ENCODE data around the gene TRDN.
"Not testable (repeated sequence)": the region's sequence is repeated elsewhere in the genome, so short reads cannot be mapped to it uniquely, and the experiment has no call there.

The TRDN gene

DNA sequence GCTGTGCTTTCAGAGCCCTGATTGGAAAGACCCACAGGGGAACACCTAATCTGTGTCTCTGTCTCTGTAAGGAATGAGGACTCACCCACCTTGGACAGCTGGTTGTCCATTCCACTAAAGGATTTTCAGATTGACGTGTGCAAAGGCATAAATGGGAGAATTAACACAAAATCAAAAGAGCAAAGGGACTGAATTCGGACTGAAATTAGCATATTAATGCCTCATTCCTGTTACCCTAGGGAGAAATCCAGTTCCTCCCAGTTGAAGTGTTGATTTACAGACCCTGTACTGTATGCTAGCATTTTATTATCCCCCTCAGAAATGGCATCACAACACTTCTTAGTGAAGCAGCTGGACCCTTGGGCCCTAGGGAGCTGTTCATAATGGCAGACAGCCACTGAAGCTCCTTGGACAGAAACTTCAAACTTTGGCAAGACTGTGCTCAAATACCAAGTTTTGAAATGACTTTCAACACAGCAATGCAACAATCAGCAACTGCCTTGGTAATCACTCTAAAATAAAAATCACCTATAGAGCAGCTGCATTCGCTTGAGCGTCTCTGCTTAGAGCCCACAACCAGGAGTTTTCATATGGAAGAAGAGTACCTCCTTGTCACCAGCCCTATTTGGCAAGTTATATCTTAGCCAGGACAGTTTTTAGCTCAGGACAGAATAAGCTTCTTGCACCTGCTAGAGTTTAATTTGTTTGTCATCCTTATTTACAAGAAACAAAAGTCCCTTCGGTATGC, 118.1 kb downstream of the TRDN start:
- FAIRE-seq, result no peak
- DNase-seq (ENCODE audit: insufficient read length, low spot score), result no peak

DNA sequence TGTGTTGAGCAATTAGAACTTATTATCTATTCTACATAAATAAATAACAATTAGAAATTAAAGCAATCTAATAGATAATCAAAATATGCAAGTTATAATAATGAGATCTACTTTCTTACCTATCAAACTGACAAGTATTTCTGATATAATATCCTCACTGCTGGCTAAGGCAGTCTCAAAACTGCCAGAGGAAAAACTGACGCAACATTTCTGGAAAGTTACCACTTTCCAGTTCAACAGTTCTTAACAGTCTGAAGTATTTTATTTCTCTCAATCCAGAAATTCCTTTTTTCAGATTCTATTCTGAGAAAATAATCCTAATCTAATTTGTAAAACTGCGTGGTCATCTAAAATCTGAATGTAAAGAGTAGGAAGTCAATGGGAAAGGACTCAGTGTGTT, 121.0 kb downstream of the TRDN start:
- no peak for FAIRE-seq

GRCh38 chr6:123509112-123509511, 127.6 kb downstream of the TRDN start:
- DNase-seq (ENCODE audit: insufficient read length, low spot score) (no peak), FAIRE-seq (no peak)

More for the DNA sequence above, 121.0 kb downstream of the TRDN start:
- no peak for DNase-seq (ENCODE audit: insufficient read length, low spot score)

- FAIRE-seq, result no peak
These were observed 128.5 kb downstream of the TRDN start for GRCh38 chr6:123508290-123508689.

GRCh38 chr6:123507582-123507981, 129.2 kb downstream of the TRDN start:
- no peak for DNase-seq (ENCODE audit: insufficient read length, low spot score)
- FAIRE-seq, result no peak

More at GRCh38 chr6:123508290-123508689, 128.5 kb downstream of the TRDN start:
- no peak for DNase-seq (ENCODE audit: insufficient read length, low spot score)

DNA sequence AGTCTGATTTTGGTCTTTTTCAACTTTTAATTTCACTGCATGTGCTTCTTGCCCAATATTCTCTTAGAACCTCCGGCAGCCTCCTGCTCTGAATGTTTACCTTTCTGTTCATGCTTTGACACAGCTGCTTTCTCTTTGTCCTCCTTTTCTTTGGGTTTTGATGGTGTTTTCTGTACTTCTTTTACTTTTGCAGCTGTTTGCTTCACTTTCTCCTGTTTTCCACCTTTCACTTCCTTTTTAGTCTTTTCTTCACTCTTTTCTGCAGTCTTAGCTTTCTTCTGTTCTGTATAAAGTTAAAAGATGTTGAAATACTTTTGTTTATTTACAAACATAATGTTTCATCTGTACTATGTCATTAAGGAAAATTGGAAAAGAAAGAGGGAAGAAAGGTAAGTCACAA, 133.1 kb downstream of the TRDN start:
- no peak for FAIRE-seq
- no peak for DNase-seq (ENCODE audit: insufficient read length, low spot score)

DNA sequence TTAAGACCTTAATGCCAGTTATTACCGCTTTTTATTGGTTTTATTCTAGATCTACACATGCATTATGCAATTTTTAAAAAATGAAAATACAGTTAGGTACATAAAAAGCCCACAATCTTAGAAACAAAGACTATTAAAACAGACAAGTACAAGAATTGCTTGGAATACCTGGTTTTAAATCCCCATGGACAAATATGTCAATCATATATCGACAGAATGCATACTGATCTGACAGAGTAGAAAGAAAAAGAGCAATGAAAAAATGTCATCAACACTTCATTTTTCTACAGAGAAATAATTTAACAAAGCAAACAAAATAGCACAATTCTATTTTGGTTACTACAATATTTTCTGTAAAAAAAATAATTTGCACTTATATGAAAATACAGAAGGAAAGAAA, 139.7 kb downstream of the TRDN start:
- FAIRE-seq (no peak), DNase-seq (ENCODE audit: insufficient read length, low spot score) (no peak)

DNA sequence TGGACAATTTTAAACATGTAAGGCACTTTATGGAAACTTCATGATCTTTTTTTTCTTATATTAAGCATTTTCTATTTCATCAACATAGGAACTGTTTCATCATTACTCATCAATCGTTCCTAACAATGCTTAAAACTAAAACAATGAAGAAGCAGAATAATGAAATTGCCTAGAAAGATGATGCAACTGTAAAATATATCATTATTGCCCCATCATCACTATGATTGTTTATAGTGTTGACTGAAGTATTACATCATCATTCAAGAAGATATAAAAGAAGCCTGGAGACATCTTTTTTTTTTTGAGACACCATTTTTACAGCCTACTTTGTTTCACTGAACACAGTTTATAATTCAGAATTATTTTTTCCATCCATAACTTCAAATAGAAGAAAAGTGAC, 147.2 kb downstream of the TRDN start:
- no peak for FAIRE-seq

DNA sequence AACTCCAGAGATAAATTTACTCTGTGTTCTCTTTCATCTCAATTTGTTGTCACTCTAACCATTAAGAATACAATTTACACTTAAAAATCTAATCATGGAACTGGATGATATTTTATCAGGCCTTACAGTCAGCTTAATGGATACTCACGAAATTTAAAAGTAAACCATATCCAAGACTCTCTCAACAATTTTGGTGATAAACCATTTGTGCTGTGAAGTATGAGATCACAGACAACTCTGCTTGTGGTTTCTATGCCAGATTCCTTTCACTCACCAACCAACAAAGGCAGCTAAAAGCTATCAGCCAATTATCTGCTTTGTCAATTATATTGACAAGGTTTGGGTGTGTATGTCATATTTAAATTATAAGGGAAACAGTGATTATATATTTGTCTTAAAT, 155.8 kb downstream of the TRDN start:
- no peak for FAIRE-seq
- no peak for DNase-seq (ENCODE audit: insufficient read length, low spot score)

More for the DNA sequence above, 147.2 kb downstream of the TRDN start:
- DNase-seq (ENCODE audit: insufficient read length, low spot score), result no peak

GRCh38 chr6:123472025-123472702, 164.6 kb downstream of the TRDN start:
- not testable (repeated sequence) for FAIRE-seq; DNase-seq (ENCODE audit: insufficient read length, low spot score)

DNA sequence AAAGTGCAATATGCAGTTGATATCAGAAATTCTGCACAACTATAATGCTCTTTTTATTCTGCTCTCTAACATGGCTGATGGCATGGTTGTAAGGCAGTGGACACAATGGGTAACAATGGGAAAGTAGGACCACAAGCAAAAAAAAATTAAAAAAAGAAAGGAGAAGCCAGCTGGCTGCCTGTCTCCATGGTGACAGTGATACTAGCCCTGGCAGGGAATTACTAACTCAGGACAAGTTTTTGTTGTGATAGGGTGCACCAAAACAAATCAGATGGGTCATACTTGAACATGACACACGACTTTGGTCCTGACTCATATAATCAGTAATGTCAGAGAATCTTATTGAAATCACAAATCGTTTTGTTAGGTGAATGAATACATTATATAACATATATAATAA, 169.4 kb downstream of the TRDN start:
- FAIRE-seq, result no peak
- no peak for DNase-seq (ENCODE audit: insufficient read length, low spot score)

DNA sequence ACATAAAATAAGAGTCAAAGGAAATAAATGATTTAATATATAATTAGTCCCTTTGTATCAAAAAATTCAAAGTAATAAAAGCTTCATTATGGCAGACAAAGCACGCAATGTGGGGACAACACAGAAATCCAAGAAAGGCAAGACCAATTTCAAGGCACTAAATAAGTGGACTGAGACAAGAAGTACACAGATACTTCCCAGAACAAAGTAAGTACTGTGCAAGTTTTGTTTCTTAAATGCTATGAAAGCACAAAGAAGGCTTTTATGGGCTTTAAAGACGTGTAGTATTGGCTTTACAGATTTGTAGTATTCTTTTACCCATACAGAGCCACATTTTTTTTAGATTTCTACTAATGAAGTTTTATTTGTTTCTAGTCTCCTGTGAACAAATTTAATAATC, 174.6 kb downstream of the TRDN start:
- DNase-seq (ENCODE audit: insufficient read length, low spot score) (no peak), FAIRE-seq (no peak)

DNA sequence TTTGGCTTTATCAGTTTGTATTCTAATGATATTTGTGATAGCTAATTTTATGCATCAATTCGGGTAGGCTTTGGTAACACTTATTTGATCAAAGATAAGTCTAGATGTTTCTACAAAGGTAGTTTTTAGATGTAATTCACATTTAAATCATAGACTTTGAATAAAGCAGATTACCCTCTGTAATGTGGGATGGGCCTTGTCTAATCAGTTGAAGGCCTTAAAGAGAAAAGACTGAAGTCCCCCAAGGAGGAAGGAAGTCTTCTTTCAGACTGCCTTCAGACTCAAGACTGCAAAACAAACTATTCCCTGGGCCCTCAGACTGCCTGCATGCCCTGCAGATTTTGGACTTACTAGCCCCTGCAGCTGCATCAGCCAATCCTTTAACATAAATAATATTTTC, 178.5 kb downstream of the TRDN start:
- no peak for DNase-seq (ENCODE audit: insufficient read length, low spot score)
- no peak for FAIRE-seq

- FAIRE-seq, result no peak
- no peak for DNase-seq (ENCODE audit: insufficient read length, low spot score)
These were observed 179.9 kb downstream of the TRDN start for GRCh38 chr6:123456836-123457235.

DNA sequence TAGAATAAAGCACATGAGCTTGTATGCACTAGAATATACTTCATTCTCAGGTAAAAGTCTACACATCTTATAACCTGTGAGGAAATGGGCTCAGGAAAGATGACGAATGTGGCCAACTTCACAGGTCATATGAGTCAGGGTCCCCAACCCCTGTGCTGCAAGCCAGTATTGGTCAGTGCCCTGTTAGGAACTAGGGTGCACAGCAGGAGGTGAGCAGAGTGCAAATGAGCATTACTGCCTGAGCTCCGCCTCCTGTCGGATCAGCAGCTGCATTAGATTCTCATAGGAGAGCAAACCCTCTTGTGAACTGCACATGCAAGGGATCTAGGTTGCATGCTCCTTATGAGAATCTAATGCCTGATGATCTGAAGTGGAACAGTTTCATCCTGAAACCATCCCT, 182.3 kb downstream of the TRDN start:
- FAIRE-seq, result no peak
- DNase-seq (ENCODE audit: insufficient read length, low spot score), result no peak

GRCh38 chr6:123453071-123453470, 183.7 kb downstream of the TRDN start:
- DNase-seq (ENCODE audit: insufficient read length, low spot score); FAIRE-seq: not testable (repeated sequence)

DNA sequence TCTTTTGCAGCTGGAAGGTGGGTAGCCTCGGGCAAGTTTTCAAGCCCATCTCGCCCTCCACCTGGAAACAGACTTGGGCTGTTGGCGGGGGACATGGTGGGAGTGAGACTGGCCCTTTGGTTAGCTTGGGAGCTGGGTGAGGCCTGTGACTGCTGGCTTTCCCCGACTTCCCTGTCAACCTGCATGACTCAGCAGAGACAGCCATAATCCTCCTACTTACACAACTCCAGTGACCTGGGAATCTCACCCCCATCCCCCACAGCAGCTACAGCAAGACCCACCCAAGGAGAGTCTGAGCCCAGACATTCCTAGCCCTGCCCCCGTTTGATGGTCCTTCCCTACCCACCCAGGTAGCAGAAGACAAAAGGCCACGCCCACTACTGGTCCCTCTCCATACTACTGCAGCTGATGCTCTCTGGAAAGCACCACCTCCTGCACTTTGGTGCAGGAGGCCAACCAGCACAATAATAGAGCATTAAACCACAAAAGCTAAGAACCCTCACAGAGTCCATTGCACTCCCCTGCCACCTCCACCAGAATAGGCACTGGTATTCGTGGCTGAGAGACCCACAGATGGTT, 188.4 kb downstream of the TRDN start:
- no peak for FAIRE-seq
- no peak for DNase-seq (ENCODE audit: insufficient read length, low spot score)

DNA sequence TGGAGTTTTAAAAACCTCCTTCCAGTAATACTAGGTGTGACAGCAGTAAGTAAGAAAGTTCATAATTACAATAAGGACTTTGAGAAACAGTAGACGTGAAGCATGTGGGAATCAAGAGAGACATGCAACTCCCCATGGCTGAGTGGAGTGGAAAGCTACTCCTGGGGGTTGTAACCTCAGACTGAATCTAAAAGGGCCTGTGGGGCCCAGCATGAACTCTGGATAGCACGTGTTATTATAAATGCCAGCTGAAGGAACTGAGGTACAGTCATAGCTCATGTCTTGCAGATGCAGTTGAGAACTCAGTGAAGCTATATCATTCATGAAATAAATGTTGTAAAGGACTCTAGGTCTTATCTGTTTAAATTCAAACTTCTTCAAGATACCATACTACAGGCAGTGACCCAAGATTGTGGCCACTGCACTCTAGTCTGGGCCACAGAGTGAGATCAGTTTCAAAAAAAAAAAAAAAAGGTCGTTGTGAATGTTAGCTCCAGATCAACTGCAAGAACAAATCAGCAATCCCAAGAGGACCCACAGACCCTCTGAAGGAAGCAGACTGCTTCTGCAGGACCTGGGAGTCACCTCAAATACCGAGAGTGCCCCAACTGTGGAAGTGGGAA, 189.3 kb downstream of the TRDN start:
- DNase-seq (ENCODE audit: insufficient read length, low spot score) (no peak), FAIRE-seq (no peak)

DNA sequence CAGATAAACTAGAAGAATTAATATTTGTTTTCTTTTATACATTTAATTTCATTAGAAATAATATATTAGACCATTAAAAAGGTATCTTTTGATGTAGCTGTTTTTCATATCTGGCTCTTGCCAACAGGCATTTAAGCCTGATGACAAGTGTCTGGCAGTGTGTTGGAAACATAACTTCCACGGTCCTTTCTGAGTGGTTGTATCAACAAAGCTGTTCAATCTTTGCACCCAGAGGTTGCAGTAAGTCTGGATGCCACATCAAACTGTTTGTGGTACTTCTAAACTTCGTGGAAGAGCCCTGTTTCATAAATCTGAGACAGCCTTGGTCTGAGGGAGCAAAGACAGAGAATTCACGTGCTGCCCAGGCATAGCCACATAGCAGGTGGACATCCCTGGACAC, 197.4 kb downstream of the TRDN start:
- no peak for FAIRE-seq

DNA sequence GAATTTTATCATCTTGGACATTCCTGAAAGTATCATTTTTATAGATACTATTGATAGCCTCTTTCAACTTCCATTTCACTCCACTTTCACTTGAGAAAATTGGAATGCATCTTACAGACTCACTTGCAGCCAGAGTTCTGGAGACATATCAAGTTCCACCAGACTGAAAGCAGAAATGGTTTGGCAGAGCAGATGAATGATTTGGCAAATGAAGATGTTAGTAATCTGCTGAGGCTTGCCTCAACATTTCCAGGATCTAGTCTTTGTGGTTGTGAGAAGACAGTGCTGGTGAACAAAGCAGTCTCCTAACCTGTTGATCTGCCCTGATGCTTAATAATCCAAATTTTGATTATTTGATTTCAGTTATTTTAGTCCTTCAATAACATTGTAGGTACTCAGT, 202.6 kb downstream of the TRDN start:
- DNase-seq (ENCODE audit: insufficient read length, low spot score), result no peak
- FAIRE-seq, result no peak

More for the DNA sequence above, 197.4 kb downstream of the TRDN start:
- DNase-seq (ENCODE audit: insufficient read length, low spot score), result no peak

- no peak for DNase-seq (ENCODE audit: insufficient read length, low spot score)
- no peak for FAIRE-seq
These were observed 205.8 kb downstream of the TRDN start for GRCh38 chr6:123430970-123431369.
